ENCODE data around the gene SIK2.
A peak's percentile ranks its signal among the peaks of the same experiment; 100 is the strongest.

Gene SIK2

DNA sequence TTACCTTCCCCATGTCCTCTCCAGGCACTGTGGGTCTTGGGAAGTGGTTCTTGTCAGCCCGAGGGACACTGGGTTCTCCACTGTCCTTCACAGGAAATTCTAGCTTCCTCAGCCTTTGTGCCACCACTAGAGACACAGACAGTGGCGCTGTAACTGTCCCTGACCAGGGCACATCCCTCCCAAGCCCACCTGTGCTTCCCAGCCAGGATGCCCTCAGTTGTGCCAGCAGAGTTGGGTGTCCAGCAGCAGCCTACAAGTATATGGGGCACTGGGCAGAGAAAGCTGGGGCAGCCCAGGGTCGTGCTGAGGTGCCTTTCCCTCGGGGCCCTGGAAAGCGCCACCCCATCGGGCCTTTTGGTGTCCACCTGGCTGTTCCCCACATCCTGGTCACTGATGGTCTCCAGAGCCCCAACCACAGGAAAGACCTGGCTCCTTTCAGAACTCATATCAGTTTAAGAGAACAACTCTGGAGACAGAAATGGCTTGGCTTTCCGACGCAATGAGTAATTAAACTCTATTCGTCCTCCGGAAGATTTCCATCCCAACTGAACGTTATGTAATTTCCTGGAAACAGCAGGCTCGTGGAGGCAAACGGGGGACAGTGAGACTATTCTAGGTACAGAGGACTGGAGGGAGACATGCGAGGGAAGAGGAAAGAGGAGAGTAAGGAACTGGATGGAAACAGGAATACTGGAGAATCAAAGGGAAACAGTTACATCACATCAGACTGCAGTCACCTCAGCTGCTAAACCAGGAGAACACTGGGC lies 135.4 kb downstream of the SIK2 start:
- no peak for TF ChIP-seq JUND (IDR thresholded peaks at IDR 0.05; ENCODE audit: low read depth)
- DNase-seq (ENCODE audit: low read depth in 1 of 2, low spot score in 1 of 2): no peak
- in situ Hi-C loops (cut with HindIII; ENCODE audit: low pct_unique_long_range_greater_than_20kb, low sequenced_read_pairs): no loop called here

DNA sequence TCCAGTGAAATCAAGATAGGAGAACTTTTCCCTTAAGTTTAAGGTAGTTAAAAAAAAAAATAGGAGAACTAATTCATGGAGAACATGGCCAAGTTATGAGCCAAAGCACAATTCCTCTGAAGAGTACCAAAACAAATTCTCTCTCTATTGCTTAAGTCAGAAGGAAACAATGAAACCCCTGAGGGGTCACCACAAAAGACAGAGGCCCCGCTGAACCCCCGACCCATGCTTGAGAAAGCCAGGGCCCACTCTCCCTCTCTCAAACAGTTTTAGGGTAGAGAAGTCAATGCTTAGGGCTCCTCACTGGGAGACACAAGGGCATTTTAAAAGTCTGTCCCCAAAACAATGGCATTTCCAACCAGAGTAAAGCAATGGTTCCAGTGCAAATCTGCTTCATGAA lies 137.1 kb downstream of the SIK2 start:
- in situ Hi-C loops (cut with HindIII; ENCODE audit: low pct_unique_long_range_greater_than_20kb, low sequenced_read_pairs): no loop called here
- no peak for DNase-seq (ENCODE audit: low read depth in 1 of 2, low spot score in 1 of 2)
- no peak for TF ChIP-seq JUND (IDR thresholded peaks at IDR 0.05; ENCODE audit: low read depth)

DNA sequence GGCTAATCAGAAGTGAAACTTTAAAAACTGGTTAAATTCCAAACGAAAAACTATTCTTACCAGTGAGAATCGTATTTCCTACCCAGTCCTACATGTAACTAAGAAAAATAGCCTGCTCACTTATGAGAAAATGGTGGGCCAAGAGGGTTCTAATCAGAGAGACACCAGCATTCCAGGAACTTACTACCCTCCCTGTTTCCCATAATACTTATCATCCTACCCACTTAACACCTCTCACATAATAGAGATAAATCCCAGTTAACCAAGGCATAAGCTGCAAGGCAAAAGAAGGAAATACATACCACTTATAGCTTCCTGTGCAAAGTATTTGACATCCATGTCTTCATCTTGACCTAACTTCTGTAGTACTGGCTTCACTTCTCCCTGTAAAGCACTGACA lies 139.5 kb downstream of the SIK2 start:
- in situ Hi-C loops (cut with HindIII; ENCODE audit: low pct_unique_long_range_greater_than_20kb, low sequenced_read_pairs): no loop called here
- no peak for DNase-seq (ENCODE audit: low read depth in 1 of 2, low spot score in 1 of 2)
- no peak for TF ChIP-seq JUND (IDR thresholded peaks at IDR 0.05; ENCODE audit: low read depth)

DNA sequence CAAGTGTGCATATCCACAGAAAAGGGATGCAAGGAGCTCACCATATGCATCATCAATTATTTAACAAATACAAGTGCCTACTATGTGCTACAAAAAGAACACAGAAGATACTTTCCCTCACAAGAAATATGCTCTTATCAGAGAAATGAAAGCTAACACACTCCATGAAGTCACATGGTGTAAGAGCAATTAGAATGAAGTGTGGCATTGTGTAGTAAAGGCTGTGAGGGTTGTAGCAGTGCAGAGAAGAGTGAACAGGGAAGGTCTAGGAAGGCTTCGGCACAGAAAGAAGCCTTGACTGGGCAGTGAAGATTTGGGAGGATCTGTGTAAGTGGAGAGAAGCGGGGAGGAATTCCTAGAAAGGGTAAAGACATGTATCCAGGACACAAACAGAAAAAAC lies 141.5 kb downstream of the SIK2 start:
- no peak for DNase-seq (ENCODE audit: low read depth in 1 of 2, low spot score in 1 of 2)
- in situ Hi-C loops (cut with HindIII; ENCODE audit: low pct_unique_long_range_greater_than_20kb, low sequenced_read_pairs): no loop called here
- TF ChIP-seq JUND (IDR thresholded peaks at IDR 0.05; ENCODE audit: low read depth): no peak

DNA sequence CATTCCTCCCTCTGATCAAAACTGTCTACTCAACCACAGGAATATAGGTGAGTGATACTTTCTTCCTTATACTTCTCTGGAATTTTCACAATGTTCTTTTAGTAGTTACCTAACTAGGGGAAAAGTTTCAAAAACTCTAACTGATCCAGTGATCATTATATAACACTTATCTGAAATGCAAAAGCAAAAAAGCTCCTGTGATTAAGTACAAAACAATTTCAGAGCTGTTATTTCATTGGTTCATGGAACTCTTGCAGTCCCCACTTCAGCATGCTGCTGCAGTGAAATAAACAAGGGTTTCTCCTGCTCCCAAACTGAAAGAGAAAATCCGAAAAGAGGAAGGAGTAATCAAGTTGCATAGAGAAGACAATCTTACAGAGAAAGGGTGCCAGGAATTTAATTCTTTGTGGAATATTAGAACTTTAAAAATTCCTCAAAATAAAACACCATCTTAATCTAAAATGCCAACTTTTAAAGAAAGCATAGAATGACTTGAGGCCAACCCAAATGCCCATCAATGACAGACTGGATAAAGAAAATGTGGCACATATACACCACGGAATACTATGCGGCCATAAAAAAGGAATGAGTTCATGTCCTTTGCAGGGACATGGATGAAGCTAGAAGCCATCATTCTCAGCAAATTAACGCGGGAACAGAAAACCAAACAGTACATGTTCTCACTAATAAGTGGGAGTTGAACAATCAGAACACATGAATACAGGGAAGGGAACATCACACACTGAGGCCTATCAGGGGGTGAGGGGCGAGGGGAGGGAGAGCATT lies 143.7 kb downstream of the SIK2 start:
- DNase-seq (ENCODE audit: low read depth in 1 of 2, low spot score in 1 of 2): no peak
- in situ Hi-C loops (cut with HindIII; ENCODE audit: low pct_unique_long_range_greater_than_20kb, low sequenced_read_pairs): no loop called here
- no peak for TF ChIP-seq JUND (IDR thresholded peaks at IDR 0.05; ENCODE audit: low read depth)

DNA sequence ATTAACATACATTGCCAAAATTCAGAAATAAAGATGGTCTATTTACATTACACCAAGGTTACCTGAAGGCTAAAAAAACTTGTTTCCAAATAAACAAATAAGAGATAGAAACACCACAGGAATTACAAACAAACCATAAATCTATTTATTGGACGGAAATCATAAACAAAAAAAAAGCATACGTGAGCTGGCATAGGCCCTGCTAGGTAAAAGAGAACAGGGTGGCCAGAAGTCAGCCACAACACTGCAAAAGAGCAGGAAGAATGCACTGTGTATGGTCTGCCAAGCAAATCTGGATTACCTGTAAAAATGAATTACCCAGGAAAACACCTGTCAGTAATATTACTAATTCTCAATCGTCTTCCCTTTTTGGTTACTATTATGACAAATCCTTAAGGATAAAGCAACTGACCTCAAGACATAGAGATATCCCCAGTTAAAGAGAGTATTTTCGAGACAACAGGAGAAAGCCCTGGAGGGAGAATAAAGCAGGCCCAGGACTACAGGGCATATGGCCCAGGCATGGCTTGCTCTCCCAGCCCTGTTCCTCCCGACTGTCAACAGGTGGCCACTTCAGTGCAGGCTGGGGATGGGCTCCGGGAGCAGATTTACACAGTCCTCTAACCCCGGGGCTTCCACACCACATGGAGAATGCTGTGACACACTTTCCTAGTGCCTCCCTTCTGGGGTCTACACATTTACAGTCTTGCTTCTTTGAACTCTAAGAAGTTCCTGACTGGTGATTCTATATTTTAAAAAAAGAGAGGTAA lies 146.0 kb downstream of the SIK2 start:
- peak; percentile 28 to 47 for DNase-seq (ENCODE audit: low read depth in 1 of 2, low spot score in 1 of 2)
- in situ Hi-C loops (cut with HindIII; ENCODE audit: low pct_unique_long_range_greater_than_20kb, low sequenced_read_pairs): no loop called here
- peak; percentile 33; the same call in 1 of the 2 replicates for TF ChIP-seq JUND (IDR thresholded peaks at IDR 0.05; ENCODE audit: low read depth)

DNA sequence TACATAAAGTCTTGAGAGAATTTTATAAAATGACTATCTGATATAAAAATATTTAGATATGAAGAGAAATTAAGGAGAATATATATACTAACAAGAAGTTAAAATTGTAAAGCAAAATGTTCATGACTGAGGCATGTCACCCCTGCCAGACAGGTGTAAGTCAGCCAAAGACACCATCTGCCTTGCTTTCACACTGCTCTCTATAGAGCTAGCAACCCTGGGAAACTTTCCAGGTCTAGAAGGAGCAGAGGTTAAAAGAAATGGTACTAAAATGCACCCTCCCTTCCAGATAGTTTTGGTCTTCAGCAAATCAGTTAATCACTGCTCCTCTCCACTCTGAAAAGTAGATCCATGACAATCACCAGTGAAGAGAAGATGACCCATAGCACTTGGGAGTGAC lies 147.4 kb downstream of the SIK2 start:
- no peak for TF ChIP-seq JUND (IDR thresholded peaks at IDR 0.05; ENCODE audit: low read depth)
- DNase-seq (ENCODE audit: low read depth in 1 of 2, low spot score in 1 of 2): no peak

DNA sequence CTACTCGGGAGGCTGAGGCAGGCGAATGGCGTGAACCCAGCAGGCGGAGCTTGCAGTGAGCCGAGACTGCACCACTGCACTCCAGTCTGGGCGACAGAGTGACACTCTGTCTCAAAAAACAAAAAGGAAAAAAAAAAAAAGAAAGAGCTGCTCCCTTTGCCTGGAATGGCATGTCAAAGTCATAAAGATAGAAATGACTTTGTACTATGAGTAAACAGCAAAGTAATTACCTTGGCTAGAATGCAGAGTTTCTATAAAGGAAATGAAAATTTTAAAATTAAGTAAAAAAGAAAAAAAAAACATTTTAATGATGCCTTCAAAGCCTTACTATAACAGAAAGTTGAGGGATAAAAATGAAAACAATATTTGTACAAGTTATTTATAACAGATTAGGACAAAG lies 153.8 kb downstream of the SIK2 start:
- no peak for DNase-seq (ENCODE audit: low read depth in 1 of 2, low spot score in 1 of 2)
- no peak for TF ChIP-seq JUND (IDR thresholded peaks at IDR 0.05; ENCODE audit: low read depth)
- in situ Hi-C loops (cut with HindIII; ENCODE audit: low pct_unique_long_range_greater_than_20kb, low sequenced_read_pairs): no loop called here

More for the DNA sequence above, 147.4 kb downstream of the SIK2 start:
- in situ Hi-C loops (cut with HindIII; ENCODE audit: low pct_unique_long_range_greater_than_20kb, low sequenced_read_pairs): no loop called here

DNA sequence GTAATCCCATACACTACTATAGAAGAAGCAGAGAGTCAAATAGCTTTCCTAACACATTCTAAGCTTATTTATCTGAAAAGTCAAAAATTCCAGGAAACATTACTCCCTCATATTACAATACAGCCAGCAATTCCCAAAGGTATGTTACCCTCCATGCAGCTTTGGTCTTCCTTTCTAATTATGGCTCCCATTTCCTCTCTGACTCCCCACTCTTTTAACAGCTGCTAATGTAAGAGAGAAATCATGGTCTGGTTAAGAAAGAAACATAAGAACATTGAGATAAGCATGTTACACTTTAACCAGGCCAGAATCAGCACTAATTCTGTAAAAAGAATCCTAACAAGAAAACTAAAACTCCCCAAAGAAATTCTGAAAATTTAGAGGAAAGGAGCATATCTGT lies 157.1 kb downstream of the SIK2 start:
- in situ Hi-C loops (cut with HindIII; ENCODE audit: low pct_unique_long_range_greater_than_20kb, low sequenced_read_pairs): no loop called here
- no peak for DNase-seq (ENCODE audit: low read depth in 1 of 2, low spot score in 1 of 2)

DNA sequence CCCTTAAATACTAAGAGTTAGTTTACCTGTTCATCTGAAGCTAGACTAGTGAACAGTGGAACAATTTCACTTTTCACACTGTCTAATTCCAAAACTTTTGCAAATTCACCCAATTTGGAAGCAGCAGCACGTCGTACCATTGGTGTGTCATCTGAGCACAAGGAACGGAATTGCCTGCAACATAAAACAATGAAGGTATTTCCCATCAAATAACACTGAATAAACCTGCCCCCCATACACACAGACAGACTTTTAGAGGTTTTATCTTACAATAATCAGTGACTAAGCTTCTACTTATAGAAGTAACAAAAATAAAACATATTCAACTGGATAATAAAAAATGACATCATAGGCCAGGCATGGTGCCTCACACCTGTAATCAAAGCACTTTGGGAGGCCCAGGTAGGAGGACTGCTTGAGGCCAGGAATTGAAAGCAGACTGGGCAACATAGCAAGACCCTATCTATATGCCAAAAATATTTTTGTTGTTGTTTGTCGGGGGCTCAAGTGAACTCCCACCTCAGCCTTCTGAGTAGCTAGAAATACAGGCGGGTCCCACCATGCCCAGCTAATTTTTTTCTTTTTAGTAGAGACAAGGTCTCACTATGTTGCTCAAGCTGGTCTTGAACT lies 157.6 kb downstream of the SIK2 start:
- in situ Hi-C loops (cut with HindIII; ENCODE audit: low pct_unique_long_range_greater_than_20kb, low sequenced_read_pairs): no loop called here

More for the DNA sequence above, 157.1 kb downstream of the SIK2 start:
- TF ChIP-seq JUND (IDR thresholded peaks at IDR 0.05; ENCODE audit: low read depth): no peak

DNA sequence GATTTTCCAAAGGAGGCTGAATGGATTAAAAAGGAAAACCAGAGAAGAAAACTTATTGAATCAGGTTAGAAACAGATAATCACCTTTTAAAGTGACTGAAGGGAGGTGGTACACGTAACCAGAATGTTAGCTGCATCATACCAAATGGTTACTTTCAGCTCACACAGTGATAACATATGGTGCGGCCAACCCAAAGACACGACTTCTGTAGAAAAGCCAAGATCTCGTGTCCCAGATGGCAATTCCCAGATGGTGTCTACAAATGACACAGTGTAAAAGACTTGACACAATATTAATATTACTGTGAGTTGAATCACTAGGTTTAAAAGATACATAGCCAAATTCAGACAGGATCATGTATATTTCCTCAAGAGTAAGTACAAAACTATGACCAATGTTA lies 158.8 kb downstream of the SIK2 start:
- DNase-seq (ENCODE audit: low read depth in 1 of 2, low spot score in 1 of 2): no peak
- TF ChIP-seq JUND (IDR thresholded peaks at IDR 0.05; ENCODE audit: low read depth): no peak
- in situ Hi-C loops (cut with HindIII; ENCODE audit: low pct_unique_long_range_greater_than_20kb, low sequenced_read_pairs): no loop called here

More for the DNA sequence above, 157.6 kb downstream of the SIK2 start:
- TF ChIP-seq JUND (IDR thresholded peaks at IDR 0.05; ENCODE audit: low read depth): no peak
- DNase-seq (ENCODE audit: low read depth in 1 of 2, low spot score in 1 of 2): no peak

DNA sequence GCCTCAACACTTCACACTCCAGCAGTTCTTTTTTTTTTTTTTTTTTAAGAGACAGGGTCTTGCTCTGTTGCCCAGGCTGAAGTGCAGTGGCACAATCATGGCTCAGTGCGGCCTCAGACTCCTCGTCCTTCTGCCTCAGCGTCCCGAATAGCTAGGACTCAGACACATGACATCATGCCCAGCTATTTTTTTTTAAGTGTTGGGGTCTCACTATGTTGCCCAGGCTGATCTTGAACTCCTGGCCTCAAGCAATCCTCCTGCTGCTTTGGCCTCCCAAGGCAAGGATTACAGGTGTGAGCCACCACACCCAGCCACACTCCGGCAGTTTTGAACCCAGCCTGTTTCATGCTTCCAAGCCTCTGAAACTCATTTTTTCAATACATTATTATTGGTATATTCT lies 160.3 kb downstream of the SIK2 start:
- in situ Hi-C loops (cut with HindIII; ENCODE audit: low pct_unique_long_range_greater_than_20kb, low sequenced_read_pairs): no loop called here
- no peak for DNase-seq (ENCODE audit: low read depth in 1 of 2, low spot score in 1 of 2)
- no peak for TF ChIP-seq JUND (IDR thresholded peaks at IDR 0.05; ENCODE audit: low read depth)

All from T47D (cell line).